ENCODE results near the gene DGCR6L.
"Not testable (repeated sequence)": the region's sequence is repeated elsewhere in the genome, so short reads cannot be mapped to it uniquely, and the experiment has no call there.

DNA sequence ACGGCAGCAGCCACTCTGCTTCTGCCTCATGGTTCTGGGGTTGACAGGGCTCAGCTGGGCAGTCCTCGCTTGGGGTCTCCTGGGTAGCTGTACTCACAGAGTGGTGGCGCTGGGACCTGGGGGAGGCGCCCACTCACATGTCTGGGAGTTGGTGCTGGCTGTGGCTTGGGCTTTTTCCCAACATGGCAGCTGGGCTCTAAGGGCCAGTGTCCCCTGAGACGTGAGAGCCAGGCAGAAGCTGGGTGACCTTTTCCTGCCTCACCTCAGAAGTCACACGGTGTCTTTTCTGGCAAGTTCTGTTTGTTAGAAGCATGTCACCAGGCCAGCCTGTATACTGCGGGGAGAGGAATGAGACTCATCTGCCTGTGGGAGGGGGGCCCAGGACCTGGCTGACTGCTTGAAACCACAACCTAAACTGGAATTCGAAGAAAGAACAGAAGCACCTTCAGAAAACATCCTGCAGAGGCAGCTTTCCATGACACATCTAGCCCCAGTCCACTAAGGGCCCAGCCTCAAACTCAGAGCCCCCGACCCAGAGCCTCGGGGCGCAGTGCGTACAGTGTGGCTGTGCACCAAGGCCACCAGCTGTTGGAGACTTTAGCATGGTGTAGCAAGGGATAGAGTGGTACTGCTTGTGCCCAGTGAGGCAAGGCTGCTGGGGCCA is 14.5 kb downstream of the DGCR6L start:
- not testable (repeated sequence) for TF ChIP-seq POLR2A (IDR thresholded peaks at IDR 0.05; ENCODE audit: low read depth, low read length); RFX5 (IDR thresholded peaks at IDR 0.05; ENCODE audit: low read depth, low read length); USF2 (IDR thresholded peaks at IDR 0.05; ENCODE audit: low read depth, low read length); CTCF (conservative IDR thresholded peaks at IDR 0.05; ENCODE audit: low read depth, low read length); BHLHE40 (IDR thresholded peaks at IDR 0.05; ENCODE audit: low read depth, low read length); SMC3 (IDR thresholded peaks at IDR 0.05; ENCODE audit: low read depth, low read length); CEBPB (IDR thresholded peaks at IDR 0.05; ENCODE audit: low read depth, low read length); MXI1 (IDR thresholded peaks at IDR 0.05; ENCODE audit: borderline replicate concordance, low read depth, low read length); RAD21 (IDR thresholded peaks at IDR 0.05; ENCODE audit: low read length); MAFK (IDR thresholded peaks at IDR 0.05; ENCODE audit: low read depth, low read length); FOS (IDR thresholded peaks at IDR 0.05; ENCODE audit: low read depth, low read length); RCOR1 (IDR thresholded peaks at IDR 0.05; ENCODE audit: insufficient replicate concordance, low read length)
- TF ChIP-seq, protein P1, sequence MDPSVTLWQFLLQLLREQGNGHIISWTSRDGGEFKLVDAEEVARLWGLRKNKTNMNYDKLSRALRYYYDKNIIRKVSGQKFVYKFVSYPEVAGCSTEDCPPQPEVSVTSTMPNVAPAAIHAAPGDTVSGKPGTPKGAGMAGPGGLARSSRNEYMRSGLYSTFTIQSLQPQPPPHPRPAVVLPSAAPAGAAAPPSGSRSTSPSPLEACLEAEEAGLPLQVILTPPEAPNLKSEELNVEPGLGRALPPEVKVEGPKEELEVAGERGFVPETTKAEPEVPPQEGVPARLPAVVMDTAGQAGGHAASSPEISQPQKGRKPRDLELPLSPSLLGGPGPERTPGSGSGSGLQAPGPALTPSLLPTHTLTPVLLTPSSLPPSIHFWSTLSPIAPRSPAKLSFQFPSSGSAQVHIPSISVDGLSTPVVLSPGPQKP (IDR thresholded peaks at IDR 0.05; ENCODE audit: borderline replicate concordance, low read depth, low read length): not testable (repeated sequence)
